ENCODE results near the gene MYOZ3.

MYOZ3 gene, protein sequence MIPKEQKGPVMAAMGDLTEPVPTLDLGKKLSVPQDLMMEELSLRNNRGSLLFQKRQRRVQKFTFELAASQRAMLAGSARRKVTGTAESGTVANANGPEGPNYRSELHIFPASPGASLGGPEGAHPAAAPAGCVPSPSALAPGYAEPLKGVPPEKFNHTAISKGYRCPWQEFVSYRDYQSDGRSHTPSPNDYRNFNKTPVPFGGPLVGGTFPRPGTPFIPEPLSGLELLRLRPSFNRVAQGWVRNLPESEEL

DNA sequence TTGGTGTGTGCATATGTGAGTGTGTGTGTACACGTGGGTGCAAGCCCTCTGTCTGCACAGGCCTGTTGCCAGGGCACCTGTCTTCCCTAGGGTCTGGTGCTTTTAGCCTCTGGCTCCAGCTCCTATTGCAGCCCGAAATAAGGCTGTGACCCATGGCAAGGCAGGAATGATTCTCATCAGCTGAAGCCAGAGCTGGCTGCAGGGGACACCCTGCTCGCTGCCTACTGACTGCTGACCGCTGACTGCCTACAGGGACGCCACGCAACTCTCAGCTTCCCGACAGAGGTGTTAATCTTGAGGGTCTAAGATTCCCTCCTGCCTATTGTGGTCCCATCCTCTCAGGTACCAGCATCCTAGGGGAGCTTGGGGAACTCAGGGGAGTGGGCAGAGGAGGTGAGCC, at the start of gene MYOZ3:
Gene MYOZ3 (plus strand): TSS at position 166 of the 400 bp plus-strand sequence. CDS start 1,691 bp downstream, outside the sequence.
- DNase-seq, result no peak

DNA sequence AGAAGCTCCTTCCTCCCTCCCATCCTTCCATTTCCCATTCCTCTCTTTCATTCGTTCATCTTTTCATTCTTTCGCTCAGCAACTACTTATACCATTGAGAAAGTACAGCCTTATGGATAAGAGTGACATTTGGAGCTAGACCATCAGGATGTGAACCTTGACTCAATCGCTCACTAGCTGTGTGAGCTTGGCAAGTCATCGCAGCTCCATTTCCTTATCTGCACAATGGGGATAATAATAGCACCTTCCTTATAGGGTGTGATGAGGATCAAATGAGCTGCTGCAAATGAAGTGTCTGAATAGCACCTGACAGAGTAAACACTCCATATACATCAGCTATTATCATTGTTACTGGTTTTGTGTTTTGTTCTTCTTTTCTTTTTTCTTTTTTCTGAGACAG, 48.6 kb upstream of the MYOZ3 start:
- DNase-seq, result no peak

DNA sequence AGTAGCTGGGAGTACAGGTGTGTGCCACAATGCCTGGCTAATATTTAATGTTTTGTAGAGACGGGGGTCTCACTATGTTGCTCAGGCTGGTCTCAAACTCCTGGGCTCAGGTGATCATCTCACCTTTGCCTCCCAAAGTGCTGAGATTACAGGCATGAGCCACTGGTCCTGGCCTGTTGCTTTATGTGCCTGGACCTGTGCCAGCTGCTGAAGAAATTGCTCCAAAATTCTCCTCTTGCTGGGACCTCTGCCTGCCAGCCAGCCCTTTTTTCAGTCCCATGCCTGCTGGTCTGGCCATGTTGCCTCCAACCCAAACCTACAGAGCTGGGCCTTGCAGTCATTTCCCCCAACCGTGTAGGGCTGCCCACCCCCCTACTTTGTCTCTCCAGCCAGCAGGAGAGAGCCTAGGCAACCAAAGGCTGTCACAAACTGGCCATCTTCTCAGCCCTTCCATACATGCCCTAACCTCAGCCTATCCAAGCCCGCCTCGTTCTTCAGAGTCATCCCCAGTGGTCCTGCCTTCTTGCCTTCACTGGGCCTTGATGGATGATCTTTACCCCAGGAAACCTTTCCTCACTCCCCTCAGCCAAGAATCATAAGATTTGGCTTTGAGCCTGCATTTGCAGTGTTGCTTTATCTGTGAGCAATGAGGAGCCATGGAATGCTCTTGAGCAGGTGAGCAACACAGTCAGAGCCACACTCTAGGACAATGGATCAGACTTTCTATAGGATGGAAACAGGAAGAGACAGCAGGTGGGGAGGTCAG, 48.0 kb upstream of the MYOZ3 start:
- DNase-seq, result no peak

DNA sequence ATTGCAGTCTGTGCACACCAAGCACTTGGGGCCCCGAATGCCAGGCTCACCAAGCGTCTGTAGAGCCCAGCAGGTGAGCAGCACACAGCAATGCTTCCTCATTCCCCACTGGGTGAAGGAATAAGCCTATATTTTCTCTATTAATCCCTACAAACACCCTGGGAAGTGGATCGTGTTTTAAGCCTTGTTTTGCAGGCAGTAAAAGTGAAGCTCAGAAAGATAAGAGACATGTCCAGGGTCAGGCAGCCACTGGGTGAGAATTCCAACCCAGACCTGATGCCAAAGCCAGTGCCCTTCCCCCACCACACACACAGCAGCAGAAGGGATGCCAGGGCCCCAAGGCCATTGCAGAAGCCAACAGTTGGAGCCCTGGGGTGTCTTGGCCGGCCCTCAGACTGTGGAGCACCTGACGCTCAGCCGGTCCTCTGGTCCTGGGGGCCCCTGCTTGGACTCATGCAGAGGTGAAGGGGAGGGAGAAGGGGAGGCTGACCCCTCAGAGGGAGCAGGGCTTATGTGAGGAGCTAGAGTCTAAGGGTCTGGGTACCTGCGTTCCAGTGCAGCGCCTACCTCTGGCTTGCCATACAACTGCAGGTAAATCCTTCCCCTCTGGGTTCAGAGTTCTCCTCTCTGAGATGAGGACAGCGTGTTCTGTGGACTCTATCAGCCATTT, 46.9 kb upstream of the MYOZ3 start:
- DNase-seq, result no peak

DNA sequence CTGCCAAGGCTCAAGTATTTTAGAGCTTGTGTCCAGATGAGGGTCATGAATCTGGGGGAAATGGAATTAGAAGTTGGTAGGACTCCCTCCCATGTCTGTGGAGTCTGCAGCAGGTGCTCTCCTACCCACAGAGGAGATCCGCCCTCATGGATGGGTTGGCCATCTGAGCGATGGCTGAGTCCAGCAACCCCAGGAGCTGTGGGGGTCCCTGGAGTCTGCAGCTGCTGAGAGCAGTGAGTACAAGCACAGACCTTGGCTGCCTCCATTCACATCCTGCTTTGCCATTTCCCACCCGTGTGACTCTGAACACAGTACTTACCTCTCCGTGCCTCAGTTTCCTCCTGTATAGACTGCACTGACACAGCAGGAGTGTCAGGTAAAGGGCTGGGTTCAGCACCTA, 46.4 kb upstream of the MYOZ3 start:
- no peak for DNase-seq

DNA sequence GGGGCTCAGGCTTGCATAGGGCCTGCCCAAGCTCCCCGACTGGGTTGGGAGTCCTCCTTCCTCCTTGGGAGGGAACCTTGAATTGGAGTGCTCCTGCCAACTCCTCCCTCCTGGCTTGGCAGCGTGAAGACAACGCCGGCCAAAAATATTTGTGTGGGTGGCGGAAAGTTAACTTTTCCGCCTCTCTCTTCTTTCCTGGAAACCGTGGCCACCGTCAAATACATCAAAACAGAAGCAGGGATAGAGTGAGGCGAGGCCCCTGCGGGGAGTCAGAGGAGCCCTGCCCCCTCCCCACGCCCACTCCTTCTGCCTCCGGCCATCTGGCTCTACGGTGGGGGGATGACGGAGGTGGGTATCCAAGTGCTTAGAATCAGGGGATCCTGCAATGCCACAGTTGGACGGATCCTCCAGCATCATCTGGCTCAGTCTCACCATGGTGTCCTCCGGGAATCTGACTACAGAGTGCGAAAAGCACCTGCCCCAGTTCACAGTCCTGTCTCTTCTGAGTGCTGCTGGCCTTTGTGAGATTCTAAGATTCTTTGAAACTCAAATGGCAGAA, 45.8 kb upstream of the MYOZ3 start:
- DNase-seq, result no peak

DNA sequence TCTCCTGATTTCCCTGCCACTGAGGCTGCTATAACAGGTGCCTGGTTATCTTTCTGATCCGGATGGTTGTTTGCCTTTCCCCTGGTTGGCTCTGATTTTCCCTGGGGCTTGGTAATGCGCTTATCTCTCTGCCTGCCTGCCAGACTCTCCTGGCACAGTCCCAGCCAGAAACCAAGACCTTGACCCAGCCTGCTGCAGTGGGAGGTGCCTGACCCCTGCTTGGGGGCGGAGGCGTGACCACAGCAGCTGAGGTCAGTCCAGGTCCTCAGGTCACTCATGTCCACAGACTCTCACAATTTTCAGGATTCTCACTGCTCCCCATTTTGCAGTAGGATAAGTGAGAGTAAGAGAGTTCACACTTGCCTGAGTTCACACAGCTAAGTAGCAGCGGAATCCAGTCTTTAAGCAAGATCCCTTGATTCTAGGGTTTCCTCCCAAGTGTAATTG, 45.0 kb upstream of the MYOZ3 start:
- DNase-seq, result no peak

DNA sequence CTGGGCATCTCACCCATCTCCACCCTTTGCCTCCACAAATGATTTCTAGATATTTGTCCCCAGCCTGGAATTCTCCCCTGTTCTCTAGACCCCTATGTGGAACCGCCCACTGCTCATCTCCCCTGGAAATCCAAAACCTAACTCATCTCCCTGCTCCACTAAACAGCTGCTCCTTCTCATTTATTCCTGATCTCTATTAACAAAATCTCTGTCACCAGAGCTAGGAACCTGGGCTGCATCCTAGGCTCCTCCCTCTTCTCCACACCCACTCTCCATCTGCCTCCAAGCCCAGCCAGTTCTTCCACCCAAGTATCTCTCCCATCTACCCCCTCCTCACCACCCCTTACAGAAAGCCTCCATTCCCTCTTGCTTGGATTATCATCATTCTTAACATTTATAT, 44.5 kb upstream of the MYOZ3 start:
- no peak for DNase-seq

DNA sequence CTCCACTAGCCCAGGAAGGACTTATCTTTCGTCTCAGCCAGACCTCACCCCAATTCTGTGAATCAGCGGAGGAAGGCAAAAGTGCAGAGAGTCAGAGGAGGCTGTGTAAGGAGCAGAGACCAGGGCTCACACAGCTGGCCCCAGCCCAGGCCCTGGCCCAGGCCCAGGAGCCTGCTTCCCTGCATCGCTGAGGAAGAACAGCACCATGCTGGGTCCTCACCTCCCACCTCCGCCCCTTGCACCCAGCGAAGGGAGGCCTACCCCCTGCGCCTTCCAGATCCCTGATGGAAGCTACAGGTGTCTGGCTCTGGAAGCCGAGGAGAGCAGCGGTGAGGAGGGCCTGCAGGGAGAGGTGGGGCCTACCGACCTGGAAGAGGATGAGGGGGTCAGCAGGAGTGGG, 42.9 kb upstream of the MYOZ3 start:
- DNase-seq, result no peak

DNA sequence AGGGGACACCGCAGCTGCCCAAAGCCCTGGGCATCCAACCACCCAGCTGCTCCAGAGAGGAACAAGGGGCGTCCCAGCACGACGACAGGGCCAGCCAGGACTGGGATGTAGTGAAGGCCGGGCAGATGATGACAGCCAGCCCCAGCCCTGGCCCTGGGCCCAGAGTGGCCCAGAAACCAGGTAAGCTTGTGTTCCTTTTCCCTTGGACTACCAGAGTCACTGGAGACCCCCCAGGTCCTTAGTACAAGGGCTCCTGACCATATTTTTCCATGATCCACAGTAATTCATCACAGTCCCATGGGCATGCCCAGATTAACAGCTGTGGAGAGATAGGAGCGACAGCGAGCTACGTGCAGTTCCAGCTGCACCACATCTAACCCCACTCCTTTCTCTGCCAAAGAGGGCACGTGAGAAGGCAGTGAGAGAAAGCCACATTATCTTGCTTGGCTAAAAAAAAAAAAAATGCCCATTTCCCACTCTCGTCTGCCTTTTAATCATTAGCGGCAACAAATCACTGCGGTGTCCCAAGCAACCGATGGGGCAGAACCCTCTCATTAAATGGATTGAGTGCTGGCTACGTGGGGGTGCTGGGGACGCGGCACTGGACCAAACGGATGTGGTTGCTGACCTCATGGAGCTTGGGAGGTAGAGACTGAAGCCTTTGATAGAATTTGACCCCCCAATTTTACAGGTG, 42.3 kb upstream of the MYOZ3 start:
- DNase-seq, result no peak

DNA sequence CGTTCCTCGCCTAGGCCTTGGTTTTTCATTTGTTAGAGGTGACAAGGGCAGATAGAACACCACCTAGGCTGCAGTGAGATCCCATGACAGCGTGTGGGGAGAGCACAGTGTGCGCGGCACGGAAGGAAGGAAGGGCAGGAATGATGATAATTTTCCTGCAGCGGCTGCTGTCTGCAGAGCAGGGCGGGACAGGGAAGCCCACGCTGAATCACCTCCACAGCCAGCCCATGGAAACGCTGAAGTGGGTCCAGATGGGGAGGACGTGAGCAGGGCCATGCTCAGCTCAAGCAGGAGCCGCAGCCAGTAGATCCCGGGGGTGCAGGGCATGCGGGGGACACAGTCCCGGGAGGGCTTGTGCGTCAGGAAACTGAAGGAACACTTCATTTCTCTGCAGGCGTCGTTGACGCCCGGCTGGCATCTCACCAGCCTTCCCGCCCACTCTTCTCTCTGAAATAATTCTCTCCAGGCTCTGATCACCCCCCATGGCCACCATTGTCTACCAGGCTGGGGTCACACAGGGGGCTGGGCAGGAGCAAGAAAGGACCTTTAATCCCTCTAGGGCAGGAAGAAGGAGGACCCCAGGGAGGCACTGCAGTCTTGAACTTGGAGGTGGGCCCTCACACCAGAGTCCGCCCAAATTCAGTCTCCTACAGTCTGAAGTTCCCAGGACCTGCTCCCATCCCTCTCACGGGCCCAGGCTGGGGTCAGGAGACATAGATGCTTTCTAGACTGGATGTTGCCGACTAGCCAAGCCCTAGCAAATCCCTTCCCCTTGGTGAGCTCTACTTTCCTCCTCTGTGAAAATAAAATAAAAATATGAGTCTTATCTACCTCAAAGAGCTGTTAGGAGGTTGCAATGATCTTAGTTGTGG, 41.5 kb upstream of the MYOZ3 start:
- no peak for DNase-seq

DNA sequence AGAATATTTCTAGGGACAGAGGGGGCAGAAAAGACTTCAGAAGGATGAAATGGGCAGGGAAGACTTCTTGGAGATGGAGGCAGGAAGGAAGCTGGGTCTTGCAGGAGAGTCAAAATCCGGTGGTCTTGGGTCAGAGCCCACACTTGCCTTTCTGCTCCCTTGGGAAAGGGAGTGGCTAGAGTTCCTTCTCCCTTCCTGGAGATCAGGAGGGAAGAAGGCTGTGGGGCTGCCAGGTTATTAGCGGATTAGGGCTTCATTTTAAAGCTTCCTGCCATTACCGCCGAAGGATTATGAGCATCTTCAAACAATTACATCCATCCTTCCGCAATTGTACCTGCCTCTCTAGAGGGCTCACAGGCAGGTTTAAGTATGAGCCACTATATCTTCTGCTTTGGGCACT, 39.8 kb upstream of the MYOZ3 start:
- no peak for DNase-seq

DNA sequence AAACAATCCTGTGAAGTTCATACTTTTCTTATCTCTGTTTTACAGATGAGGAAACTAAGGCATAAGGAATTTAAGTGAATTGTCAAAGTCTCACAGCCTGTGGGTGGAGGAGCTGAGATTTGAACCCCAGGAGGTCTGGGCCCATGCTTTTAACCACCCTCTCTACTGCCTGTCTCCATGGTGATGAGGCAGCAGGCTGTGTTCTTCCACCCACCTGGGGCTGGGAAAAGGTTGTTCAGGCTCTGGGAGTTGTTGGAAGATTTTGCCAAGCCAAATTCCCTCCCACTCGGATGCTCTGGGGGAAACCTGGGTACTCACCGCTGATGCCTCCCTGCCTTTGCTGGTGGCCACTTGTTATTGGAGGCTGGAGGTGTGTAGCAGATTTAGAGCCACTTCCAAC, 38.9 kb upstream of the MYOZ3 start:
- no peak for DNase-seq

DNA sequence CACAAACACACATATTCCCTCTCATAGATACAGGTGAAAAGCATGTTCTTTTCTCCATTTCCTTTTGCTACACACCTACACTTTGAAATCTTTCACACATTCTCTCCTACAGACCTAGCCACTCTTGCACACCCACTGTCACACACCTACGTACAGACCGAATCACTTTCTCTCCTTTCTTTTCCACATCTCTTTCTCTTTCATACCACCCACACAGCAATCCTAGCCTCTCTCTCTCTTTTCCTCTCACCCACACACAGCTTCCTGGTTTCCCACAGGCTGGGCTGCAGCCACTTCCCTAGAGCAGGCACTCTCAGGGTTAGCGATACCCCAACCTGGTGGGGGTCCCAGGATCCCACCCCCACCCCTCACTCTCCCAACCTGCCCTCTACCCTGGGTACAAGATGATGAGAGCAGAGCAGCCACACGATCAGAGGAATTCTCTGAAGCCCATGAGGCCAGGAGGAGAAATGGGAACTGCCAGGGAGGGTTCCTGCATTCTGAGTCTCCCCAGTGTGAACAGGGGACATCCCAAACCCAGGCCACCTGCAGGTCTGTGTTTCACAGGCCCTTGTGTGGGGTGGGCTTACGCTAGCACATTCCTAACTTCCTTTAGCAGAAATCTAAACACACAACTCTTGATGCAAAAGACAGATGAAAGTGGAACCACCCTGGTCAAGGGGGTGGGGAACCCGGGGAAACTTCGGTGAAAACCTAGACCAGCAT, 37.7 kb upstream of the MYOZ3 start:
- DNase-seq, result no peak

DNA sequence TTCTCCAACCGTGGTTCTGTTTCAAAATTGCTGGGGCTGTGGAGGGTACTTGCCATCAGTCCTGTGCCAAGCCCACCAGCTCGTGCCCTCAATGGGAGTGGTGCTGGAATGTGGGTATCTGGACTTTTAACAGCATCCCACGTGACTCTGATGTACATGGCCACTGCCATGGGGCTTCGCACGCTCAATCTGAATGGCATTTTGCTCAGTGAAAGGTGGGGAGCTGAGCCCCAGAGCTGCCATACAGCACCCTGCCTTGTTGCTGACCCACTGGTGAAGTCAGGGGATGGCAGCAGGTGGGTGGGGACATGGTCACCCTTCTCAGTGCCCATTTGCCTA, 37.2 kb upstream of the MYOZ3 start:
- no peak for DNase-seq

DNA sequence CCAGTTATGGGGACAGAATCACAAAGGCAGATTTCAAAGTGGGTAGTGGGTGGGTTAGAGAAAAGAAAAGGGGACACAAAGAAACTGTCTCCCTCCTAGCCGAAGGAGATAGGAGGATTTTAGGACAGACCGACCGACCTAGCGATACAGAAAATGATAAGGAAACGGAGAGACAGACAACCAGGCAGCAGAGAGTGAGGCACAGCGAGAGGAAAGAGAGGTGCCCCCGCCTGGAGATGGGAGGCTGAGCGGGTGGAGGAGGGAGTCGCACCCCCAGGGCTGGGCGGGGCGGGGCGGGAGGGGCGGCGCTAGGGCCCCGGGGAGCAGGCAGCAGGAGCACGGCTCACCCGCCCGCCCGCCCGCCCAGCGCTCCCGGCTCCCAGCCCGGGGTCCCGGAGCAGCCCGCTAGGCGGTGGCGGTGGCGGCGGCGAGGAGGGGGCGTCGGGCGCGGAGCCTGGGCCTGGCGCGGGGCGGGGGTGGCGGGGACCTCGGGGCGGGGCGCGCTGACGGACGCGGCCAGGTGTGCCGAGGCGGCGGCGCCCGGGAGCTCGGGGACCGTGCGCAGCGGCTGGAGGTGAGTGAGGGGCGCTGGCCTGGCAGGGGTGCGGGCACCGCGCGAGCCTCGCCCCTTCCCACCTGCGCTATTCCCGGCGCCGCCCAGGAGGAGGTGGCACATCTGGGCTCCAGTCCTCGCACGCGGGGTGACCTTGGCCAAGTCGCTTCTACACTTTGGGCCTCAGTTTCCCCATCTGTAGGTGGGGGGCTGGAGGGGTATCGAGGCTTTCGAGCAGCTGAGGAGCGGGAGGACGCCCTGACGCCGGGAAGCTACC, 36.5 kb upstream of the MYOZ3 start:
- peak; percentile 35 for DNase-seq

DNA sequence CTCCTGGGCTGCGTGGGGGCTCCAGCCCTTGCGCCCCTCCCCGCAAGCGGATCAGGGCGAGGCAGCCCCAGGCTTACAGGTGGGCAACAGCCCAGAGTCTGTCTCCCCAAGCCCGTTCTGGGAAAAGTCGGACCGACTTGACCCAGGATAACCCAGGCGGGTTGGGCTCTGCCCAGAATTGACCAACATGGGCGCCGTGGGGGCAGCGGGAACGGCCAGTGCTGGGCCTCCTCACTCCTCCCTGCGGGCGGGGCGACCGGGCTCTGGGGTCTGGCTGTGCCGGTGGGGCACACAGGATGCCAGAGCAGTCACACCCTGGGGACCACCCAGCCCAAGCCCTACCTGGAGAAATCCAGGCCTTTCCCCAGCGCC, 35.9 kb upstream of the MYOZ3 start:
- no peak for DNase-seq

DNA sequence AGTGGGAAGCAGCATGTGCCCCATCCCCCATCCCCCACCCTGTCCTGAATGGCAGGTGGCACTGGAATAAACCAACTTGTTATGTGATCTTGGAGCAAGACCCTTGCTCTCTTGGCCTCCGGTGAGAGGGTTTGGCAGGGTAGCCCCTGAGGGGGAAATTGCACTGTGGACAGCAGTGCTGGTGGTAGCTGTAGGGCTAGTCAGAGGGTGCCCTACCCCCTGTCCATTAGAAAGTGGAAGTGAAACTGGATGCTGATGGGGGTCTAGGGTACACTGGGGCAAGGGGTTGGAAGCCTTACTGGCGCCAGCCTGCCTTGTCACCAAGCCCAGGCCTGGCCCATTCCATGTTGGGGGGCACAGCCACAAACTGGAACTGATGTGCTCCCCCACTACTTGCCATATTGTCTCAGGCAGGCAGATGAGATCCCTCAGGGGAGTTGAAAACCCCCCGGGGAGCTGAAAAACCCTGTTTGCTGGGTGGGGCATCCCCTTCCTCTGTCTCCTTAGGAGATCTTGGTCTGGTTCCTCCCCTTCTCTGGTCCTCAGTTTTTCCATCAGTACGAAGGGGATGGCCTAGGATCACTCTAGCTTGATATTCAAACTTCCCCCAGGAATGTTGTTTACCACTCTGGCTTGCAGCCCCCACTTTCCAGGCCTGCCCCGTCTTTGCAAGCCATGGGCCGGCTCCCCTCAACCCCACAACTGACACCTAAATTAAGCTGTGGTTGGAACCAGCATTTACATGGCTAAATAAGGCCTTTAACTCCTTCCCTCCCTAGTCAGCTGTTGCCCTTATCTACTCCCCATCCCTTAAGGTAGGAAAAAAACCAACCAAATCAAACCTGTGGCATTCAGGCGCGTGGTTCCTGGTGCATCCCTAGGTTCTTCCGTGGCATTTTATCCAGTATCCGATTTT, 35.0 kb upstream of the MYOZ3 start:
- no peak for DNase-seq

DNA sequence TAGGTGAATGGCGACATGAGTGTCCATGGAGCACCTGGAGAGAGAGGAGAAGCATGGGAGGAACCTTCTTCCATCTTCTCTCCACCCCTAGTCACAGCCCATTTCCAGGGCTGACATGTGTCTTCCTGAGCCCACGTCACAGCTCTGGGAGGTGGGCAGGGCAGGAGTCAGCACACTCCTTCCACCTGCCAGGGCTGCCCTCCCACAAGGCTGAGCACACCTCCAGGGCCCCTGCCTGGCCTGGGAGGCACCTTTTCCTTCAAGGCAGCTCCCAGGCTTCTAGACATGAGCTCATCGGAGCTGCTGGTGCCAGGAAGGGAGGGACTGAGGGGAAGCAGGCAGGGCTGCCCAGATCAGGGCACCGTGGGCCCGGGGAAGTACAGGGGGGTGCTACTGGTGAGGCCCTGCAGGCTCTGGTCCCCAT, 34.2 kb upstream of the MYOZ3 start:
- no peak for DNase-seq
